ENCODE results near the gene SPEM1. TPM values are rescaled to one million over a fixed set of nuclear protein-coding genes. Genes with fewer than 3 reads are reported as not detected.

Gene SPEM1
- total and polyA plus RNA-seq, 10 of the 15 experiments (the other 5 are each of a cell fraction or from before 2014, with no cell fraction given): not detected

GRCh38 chr17:7383742-7384488 lies 36.2 kb upstream of the SPEM1 start:
- ChIA-PET RAD21 (ENCODE audit: unreplicated experiment) (no interaction called here), POLR2A (interaction anchor here (0.6 kb wide), 1 partner anchor 20 kb away, joined by 3 read pairs; the partner anchor contains the start of gene TMEM256), CTCF (interaction anchor here (1.1 kb wide), 1 partner anchor 304 kb away, joined by 3 read pairs; the partner anchor contains the start of gene TP53), SMC1A (ENCODE audit: uncharacterized antibody, unreplicated experiment) (interaction anchor here (0.6 kb wide), 1 partner anchor 357 kb away, joined by 3 read pairs; no protein-coding TSS in a partner anchor)
- peaks cover 3% of the 10 kb centered on the region; the same call in 2 of the 3 replicates for H3K9me3 ChIP-seq (replicated peaks; ENCODE audit: control insufficient read depth, insufficient read depth, low read length)
- no peaks in the 10 kb centered on the region for H3K36me3 ChIP-seq (ENCODE audit: control insufficient read depth in 2 of 2, insufficient read depth in 2 of 2, low read length in 1 of 2)
- peak overlapping the region; percentile 86 for H3K4me2 ChIP-seq (ENCODE audit: control insufficient read depth, insufficient read depth)
- in situ Hi-C loops (cut with MboI) (no loop called here), intact Hi-C loops (cut with micrococcal nuclease; ENCODE audit: unreplicated experiment) (no loop called here)
- DNase-seq (ENCODE audit: low read depth, low spot score): no peak
- 6% methylated on average over 61 of the region's 65 CpGs for WGBS (ENCODE audit: insufficient coverage, insufficient replicate concordance, low lambda C conversion rate, missing lambda C conversion rate)
- FAIRE-seq: no peak
- peak; percentile 97 for ATAC-seq
- H4K20me1 ChIP-seq (ENCODE audit: control insufficient read depth, insufficient read depth): no peaks in the 10 kb centered on the region
- H3K4me3 ChIP-seq: peak overlapping the region; percentile 53
- H3K9ac ChIP-seq (ENCODE audit: control insufficient read depth, insufficient read depth, low read length): peak overlapping the region; percentile 38; the same call in 1 of the 2 replicates
- H3K4me1 ChIP-seq (ENCODE audit: control insufficient read depth, insufficient read depth, low read length): peaks cover 8% of the 10 kb centered on the region; the same call in 1 of the 2 replicates
- H3K27ac ChIP-seq (ENCODE audit: control insufficient read depth, insufficient read depth): no peak overlapping the region
- BruUV-seq (replicated peaks): no TSS peak
- no peaks in the 10 kb centered on the region for H3K79me2 ChIP-seq (ENCODE audit: control insufficient read depth, insufficient read depth, low read length)
- H3K27me3 ChIP-seq (replicated peaks in 1 of 2; ENCODE audit: control insufficient read depth in 2 of 2, insufficient read depth in 2 of 2, low read length in 1 of 2): peaks cover 4 to 5% of the 10 kb centered on the region in 2 experiments; a peak in 3 of 4 replicates
- peak overlapping the region; percentile 79 for H2AFZ ChIP-seq (ENCODE audit: control insufficient read depth, low read depth, low read length)
- TF ChIP-seq POLR2A (IDR thresholded peaks at IDR 0.05; ENCODE audit: low read depth, low read length): peak; percentile 72
- TF ChIP-seq EGR1 (IDR thresholded peaks at IDR 0.05; ENCODE audit: borderline replicate concordance in 1 of 2, low read depth in 2 of 2, low read length in 2 of 2): 0 out of 3 replicates have a peak, but pooled peaks of 1 of the 2 experiments have one; percentile 33
- TF ChIP-seq MAX (IDR thresholded peaks at IDR 0.05; ENCODE audit: low read depth, low read length): 0 out of 2 replicates have a peak, but pooled peaks have one; percentile 14
- TF ChIP-seq ZNF24 (IDR thresholded peaks at IDR 0.05): no peak
- TF ChIP-seq SPI1 (IDR thresholded peaks at IDR 0.05; ENCODE audit: borderline replicate concordance, insufficient read depth, low read depth, low read length): 0 out of 2 replicates have a peak, but pooled peaks have one; percentile 13
- TF ChIP-seq USF1 (IDR thresholded peaks at IDR 0.05; ENCODE audit: borderline replicate concordance, extremely low read length, insufficient read depth, low read depth, low read length): peak; percentile 61
- peak; percentile 26; the same call in 1 of the 2 replicates for TF ChIP-seq TARDBP (IDR thresholded peaks at IDR 0.05; ENCODE audit: borderline replicate concordance)
- no peak for TF ChIP-seq STAT1 (conservative IDR thresholded peaks at IDR 0.05)
- peak; percentile 68; the same call in 1 of the 2 replicates for TF ChIP-seq CREB1 (IDR thresholded peaks at IDR 0.05; ENCODE audit: low read depth)
- TF ChIP-seq RFX5 (IDR thresholded peaks at IDR 0.05; ENCODE audit: low read depth, low read length): no peak
- TF ChIP-seq BHLHE40 (IDR thresholded peaks at IDR 0.05; ENCODE audit: borderline replicate concordance in 1 of 2, low read depth in 2 of 2, low read length in 1 of 2): peak in 1 of 2 experiments; percentile 57; a peak in 2 of 4 replicates
- peak; percentile 72 for TF ChIP-seq CREM (IDR thresholded peaks at IDR 0.05; ENCODE audit: low read depth)
- TF ChIP-seq IKZF1 (conservative IDR thresholded peaks at IDR 0.05): 0 out of 2 replicates have a peak, but pooled peaks have one; percentile 25
- TF ChIP-seq POLR2AphosphoS2 (IDR thresholded peaks at IDR 0.05; ENCODE audit: low read depth, low read length): peak; percentile 29; the same call in 1 of the 2 replicates
- 0 out of 2 replicates have a peak, but pooled peaks have one; percentile 43 for TF ChIP-seq YY1 (IDR thresholded peaks at IDR 0.05; ENCODE audit: low read depth, low read length)

All from GM12878 (cell line).